ENCODE data around the gene NCK2.
A peak's percentile ranks its signal among the peaks of the same experiment; 100 is the strongest.
"Not testable (repeated sequence)": the region's sequence is repeated elsewhere in the genome, so short reads cannot be mapped to it uniquely, and the experiment has no call there.

The NCK2 gene

DNA sequence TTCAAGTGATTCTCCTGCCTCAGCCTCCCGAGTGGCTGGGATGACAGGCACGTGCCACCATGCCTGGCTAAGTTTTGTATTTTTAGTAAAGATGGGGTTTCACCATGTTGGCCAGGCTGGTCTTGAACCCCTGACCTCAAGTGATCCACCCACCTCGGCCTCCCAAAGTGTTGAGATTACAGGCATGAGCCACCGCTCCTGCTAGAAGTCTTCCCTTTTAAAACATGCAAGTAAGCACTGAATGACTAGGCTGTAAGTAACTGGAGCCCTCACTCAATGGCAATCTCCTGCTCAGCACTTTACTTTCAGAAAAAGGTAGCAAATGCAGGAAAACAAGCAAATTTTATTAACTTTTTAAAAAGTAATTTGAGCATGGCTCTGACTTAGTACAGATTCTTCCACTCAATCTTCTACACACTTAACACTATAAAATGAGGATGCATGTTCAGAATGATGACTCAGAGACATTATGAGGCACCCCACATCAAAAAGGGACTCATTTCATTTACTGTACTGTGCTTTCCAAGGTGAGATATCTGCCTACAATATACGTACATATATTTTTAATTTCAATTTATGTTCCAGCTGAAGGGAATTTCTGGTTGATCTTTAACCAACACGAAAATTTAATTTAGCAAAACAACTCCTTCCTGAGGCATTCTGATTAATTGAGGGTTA, 6.6 kb upstream of the NCK2 start:
- DNase-seq, result no peak

DNA sequence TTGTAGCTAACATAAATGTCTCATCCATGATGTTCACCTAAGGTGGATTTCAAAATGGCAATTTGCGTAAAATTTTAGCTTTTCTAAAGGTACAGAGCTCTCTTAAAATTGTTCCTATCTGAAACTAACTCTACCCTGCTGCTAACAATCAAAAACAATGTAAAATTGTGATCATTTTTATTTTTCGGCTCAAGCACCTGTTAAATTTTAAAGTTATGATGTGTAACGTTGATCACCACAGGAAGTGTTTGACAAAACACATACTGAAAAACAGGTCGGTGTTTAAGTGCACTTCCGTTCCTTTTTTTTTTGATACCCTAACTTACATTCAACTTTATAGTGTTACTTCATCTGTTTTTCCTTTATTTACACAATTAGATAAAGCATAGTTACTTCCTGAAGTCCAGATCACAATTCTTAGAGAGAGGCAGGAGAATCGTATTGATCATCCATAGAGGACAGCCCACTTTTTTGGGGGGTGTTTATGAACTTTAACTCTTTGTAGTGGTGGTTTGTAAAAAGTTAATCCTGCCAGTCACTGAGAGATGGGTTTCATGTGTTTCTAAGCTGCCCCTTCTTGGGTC, 6.0 kb upstream of the NCK2 start:
- DNase-seq, result no peak

DNA sequence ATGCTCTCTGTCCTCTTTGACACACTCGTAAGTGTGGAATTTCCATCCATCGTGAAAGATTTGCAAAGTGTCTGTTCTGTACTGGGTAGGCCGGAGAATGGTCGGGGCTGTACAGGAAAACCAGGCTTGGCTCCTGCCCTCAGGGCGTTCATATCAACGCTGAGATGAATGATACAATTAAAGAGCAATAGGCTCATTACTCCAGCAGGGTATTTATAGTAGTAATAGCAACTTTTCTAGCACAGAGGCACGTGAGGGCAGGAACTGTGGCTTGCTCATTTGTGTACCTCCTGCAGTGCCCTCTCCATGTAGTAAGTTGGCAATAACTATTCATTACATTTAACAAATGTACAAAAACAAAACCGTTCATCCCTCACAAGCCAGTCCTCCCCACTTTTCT, 5.3 kb upstream of the NCK2 start:
- DNase-seq, result no peak

DNA sequence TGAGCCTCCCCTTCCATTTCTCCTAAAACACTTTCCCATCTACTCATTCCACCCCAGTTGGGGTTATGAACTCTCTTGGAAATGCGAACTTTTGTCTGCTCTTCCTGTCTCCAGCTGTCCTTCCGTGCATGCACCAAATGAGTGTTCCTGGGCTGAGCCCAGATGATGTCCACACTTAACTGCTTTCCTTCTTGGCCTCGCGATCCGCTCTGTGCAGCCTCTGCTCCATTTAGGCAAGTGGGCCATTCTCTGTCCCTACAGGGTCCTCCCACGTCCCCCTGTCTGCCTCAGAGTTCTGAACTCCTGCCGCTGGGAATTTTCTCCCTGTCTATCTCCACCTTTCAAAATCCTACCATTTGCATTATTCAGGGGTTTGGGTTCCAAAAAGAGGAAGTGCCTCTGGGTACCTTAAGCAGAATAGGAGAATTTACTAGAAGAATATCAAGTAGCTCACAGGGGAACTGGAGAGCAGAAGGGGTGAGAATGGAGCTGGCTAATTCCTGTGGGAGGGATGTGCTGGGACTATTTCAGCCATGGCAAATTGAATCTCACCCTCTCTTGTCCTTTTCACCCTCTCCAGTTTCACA, 4.7 kb upstream of the NCK2 start:
- DNase-seq, result no peak

DNA sequence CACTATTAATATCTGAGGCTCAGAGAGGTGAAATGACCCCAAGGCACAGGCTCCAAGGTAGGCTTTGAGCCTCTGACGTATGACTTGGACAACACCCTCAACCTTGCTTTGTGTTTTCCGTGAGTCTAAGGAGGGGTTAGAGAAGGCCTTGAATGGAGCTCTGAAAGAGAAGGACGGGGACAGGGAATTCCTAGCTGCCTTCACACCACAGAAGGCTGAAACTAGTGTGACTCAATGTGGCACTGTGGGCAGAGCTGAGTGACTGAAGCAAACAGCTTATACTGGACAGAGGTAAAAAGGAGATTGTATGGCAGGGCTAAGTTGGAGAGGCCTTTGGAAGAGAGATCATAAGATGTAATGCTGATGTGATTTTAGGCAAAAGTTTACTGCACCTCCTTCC, 3.5 kb upstream of the NCK2 start:
- DNase-seq, result no peak

DNA sequence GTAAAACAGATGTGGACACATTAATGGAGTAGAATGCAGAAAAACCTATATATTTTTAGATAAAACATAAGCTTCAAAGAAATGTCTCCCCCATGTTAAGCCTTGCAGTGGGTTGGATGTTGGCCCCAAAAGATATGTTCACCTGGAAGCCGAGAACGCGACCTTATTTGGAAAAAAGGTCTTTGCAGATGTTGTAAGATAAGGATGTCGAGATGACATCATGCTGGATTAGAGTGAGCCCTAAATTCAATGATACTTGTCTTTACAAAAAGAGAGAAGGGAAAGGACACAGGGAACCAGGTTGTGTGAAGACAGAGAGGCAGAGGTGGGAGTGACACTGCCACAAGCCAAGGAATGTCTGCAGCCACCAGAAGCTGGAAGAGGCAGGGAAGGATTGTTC, 3.1 kb upstream of the NCK2 start:
- no peak for DNase-seq

DNA sequence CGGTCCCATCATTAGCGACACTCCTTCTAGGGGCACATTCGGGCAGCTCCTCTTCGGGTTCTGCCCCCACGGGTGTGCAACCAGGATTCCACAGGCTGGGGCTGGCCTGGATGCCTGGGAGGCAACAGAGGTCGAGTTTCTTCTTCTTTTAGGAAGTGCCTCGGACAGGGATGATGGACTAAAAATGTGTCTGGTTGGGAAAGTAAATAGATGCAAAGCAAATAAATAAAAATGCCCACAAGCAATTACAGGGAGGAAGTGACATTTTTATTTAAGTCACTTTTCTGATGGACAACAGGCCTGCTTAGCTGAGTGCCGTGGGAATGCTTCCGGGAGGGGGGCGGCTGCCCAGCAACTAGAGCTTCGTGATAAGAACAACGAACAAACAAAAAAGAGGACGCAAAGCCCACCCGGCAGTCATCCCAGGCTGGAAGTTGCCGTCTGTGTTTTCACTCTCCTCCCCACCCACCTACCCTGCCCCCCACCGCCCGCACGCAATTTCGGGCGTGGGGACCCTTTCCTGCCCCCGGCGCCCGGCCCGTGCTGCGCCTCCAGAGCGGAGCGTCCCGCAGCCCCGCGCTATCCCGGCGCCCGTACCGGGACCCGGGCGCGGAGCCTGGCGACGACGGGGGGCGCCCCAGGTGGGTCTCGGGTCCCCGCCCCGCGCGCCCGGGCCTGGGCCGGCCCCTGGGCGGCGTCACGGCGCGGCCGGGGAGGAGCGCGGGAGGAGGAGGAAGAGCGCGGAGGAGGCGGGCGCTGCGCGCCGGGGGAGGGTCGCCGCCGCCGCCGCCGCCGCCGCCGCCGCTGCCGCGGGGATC, 412 bp upstream of the NCK2 start:
- DNase-seq, result peak; percentile 54

DNA sequence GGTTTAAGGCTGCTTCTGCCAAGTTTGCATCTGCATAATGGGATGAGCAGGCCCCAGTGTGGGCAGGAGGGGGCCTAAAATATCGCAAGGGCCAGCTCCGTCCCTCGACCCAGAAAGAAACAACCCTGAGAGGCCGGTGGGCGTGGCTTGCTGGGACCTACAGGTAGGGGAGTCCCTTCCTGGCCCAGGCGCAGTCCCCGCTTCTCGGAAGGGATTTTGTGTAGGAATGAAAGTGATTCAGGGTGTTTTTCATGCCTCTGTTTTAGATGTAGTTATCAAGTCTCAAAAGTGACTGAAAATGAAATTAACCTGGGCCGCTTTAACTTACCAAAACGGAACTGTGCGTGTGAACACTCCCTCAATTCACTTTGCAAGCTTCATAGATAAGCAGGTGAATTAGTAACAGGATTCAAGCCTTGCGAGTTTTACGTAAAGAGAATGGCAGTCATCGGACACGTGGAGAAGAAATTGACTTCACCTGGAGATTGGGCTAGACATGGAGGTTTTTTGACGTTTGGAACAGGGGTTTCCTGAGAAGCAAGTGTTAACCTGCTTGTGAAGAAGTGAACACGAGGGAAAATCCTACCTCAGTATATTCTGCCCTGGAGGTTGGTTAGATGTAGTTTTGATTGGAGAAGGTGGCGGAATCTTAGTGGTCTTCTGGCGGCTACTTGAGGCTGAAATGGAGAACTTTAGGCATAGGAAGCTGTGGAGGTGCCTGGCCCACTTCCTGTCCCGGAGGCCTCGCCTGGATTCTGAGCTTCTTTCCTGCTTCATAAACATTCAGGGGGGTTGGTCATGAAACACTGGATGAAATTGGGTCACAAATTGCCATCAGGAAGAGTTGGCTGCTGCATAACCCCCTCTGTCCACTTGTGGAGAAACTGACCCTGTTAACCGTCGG, 1.7 kb downstream of the NCK2 start:
- DNase-seq, result no peak

DNA sequence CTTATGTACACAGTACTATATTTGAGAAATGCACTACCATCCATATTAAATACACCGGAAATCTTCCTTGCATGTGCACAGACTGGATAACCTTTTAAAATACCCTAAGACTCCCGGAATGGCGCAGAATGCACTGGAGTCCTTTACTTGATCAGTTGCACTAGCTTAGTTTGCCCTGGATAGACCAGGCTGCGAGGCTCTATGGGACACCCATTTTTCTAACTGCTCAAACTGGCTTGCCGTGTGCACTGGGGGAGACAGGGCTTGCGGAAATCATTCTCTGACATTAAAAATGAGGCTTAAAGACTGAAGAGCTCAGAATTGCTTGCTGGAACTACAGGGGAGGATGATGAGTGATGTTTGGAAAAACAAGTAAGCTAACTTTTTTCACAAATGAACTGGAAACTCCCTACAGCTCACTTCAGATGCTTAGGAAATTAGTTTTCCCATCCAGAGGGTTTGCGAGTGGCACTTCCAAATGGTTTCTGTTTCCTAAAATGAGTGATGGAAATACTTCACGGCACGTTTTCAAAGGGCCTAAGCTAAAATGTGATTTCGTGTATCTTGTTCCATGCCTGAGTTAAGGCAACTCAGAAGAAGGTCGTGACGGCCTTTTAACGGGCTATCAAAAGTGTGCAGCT, 2.7 kb downstream of the NCK2 start:
- no peak for DNase-seq

DNA sequence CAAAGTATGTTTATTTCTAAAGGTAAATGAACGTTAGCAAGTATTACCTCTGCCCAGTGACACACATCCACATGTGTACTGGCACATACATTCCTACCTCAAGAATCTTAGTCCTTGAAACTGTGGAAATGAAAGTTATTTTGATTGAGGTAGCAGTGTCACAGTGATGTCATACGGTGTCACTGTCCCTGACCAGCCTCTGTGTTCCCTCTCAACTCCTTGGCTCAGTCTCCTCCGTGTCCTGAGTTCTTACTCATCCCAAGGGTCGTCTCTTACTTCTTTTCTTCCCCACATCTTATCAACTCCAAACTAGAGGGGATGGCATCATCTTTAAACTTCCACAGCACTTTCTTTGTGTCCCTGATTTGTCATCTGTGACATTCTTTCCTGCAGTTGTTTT, 3.3 kb downstream of the NCK2 start:
- DNase-seq, result no peak

DNA sequence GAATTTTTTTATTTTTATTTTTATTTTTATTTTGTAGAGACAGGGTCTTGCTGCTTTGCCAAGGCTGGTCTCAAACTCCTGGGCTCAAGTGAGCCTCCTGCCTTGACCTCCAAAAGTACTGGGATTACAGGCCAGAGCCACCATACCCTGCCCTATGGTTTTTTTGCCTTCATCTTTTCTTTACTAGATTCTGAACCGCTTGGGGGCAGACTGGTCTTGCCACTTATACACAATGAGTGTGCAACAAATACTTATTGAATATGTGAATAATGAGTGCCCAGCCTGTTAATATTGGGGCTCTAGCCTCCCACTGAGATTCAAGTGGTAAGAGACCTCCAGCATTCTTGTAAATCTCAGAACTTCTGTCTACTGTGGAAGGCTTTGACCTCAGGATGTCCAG, 3.9 kb downstream of the NCK2 start:
- no peak for DNase-seq

DNA sequence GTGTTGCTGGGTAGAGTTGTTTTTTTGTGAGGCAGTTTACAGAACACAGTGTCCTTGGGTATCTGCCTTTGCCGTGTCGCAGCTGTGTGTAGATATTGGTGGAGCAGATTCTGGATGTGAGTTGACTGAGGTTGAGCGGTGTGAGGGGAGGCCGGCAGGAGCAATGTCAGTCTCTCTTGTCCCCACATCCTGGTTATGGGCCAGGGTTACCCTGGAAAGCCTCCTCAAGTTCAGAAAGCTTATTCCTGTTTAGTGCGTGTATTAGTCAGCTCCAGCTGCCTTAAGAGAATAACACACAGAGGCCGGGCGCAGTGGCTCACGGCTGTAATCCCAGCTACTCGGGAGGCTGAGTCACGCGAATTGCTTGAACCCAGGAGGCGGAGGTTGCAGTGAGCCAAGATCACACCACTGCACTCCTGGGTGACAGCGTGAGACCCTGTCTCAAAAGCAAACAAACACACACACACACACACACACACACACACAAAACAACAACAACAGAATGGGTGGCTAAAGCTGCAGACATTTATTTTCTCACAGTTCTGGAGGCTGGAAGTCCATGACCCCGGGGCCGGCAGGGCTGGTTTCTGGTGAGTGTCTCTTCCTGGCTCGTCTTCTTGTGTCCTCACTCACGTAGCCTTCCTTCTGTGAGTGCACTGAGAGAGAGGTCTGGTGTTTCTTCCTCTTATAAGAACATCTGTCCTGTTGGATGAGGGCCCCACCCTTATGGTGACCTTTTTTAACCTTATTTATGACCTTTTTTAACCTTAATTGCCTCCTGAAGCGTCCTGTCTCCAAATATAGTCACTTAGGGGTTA, 5.1 kb downstream of the NCK2 start:
- DNase-seq, result no peak

DNA sequence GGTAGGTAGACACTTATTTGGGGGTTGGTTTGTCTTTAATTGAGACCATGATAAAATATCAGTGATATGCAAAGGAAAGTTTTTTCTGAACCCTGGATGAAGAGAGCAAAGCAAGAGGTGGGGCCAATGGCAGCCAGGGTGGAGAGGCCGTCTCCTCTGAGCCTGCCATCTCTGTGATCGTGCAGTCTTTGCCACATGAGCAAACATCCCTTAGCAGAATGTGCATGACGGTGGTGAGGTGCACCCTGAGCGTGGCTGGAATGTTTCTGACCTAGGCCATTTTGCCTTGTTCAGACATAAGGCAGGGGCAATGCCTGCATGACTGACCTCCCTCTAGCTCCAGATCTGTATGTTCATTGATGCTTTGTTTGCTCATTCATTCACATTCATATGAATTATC, 6.0 kb downstream of the NCK2 start:
- DNase-seq, result no peak

DNA sequence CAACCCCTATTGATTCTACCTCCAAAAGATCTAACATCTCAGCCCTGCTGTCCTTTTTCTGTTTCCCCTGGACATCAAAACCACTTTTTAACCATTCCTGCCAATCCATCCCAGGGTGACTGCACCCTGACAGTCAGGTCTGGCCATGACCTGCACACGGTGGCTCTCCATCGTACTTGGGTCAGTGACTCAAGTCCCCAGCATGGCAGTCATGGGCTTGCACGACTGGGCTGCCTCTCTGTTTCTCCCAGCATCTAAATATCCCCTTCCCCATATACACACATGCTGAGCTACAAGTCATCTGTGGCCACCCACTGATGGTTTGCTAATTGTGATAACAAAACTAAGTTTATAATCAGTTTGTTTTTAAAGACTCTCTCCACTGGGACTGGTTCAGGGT, 6.6 kb downstream of the NCK2 start:
- no peak for DNase-seq

DNA sequence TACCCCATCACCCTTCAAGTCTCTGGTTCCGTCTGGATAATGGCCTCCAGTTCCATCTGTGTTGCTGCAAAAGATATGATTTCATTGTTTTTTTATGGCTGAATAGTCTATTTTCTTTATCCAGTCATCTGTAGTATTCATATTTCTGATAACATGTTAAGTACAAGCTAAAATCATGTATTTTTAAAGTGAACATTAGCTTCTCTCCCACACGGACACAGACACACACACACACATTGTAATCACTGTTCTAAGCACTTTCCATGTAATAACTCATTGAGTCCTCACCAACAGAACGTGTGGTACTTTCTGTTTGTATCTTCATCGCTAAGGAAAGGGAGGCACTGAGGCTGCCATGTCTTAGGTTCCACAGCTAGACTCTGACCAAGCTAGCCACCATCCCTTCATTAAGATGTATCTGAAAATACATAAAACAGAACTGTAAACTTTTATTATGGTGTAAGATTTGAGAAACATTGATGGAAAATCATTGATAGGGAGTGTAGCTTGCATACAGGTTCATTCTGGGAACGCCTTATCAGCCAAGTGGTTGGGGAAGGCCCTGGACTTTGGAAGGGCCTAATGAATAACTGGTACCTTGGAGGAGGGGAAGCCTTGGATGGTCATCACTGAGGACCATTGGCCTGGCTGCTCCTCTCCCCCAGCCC, 8.1 kb downstream of the NCK2 start:
- DNase-seq, result no peak

DNA sequence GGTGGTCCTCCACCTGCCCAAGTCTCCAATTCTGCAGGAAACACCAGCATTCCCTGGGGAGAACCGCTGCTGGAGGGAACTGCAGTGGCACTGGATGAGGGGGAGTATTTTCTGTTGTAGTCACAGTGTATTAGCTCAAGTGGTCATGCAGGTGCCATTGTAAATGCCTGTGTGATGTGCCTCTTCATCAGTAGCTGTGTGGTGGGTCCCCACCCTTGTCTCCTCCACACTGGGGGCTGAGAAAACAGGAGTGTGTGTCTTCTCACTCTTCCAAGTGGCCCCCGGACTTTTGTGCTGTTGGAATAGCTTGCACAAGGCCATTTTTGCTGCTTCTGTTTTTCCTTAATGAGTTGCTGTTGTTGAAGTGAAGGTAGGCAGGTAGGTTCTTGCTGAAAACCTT, 8.7 kb downstream of the NCK2 start:
- no peak for DNase-seq

DNA sequence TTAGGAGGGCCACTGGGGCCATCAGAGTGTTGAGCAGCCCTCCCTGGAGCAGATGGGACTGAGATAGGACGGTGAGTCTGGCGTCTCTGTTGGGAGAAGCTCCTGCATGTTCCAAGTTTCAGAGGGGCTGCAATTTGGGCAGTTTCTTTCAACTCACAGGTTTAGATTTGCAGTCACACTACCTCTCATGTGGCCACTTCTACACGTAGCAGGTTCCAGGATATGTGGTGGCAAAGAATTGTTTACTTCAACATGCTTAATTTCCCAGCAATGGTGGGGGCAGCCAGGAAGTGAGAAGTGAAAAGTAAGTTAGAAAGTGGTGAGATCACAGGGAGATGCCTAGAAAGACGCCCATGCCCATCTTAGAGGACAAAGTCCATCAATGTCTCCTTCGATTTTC, 9.3 kb downstream of the NCK2 start:
- no peak for DNase-seq

DNA sequence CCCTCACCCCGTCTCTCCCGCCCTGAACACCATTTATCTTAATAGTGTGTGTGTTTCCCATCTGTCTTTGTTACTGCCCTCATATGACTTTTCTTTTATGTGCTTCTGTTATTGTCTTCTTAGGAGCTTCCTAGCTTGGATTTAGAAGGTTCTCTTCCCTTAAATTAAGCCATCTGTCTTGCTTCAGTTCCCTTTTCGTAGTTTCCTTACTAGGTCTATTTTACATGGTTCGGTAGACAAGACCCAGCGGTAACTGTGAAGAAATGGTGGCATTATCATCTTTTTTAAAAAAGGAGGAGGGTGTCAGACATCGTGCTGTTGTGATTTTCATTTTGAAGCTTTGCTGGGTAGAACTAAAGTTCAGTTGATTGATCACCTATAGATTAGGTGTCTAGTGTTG, 10.3 kb downstream of the NCK2 start:
- DNase-seq, result no peak

DNA sequence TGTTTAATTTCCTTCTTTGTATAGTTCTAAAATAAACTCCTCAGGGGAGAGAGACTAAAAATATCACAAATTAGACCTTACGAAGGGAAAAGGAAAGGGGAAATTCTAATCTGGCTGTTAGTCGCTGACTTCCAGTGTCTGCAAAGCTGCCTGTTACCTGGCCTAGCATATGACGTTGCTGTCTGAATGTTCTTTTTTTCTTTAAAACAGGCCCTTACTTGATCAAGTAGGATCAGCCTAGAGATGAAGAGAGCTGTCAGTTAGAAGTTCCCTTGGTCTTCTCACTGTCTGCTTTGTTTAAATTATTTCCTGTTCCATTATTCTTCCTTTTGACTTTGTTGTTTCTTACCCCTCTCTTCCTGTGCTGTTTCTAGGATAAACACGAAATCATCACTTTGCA, 11.2 kb downstream of the NCK2 start:
- no peak for DNase-seq

DNA sequence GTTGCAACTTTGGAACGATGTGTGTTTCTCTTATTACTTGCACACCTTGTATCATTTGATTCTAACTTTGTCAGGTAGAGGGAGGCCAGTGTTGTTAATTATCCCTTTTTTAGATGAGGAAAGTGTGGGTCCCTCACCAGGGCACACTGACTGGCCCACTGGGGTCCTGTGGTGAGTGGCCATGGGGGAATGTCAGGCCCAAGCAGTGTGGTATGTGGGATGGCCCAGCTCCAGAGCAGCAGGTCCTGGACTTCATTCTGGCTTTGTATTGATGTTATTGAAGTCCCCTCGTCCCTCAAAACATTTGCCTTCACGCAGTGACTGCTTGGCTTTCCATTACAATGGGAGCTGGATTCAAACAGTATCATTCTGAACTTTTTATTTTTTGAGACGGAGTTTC, 11.7 kb downstream of the NCK2 start:
- no peak for DNase-seq

DNA sequence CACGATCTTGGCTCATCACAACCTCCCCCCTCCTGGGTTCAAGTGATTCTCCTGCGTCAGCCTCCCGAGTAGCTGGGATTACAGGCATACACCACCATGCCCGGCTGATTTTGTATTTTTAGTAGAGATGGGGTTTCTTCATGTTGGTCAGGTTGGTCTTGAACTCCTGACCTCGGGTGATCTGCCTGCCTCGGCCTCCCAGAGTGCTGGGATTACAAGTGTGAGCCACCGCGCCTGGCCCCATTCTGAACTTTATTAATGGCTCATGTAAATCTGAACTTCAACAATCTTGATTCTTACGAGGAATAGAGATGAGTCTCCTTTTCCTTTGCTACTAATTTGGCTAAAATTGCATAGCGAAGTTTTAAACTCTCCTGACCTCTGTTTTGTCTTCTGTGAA, 12.2 kb downstream of the NCK2 start:
- not testable (repeated sequence) for DNase-seq

Data from NCI-H2171 (cell line).